Measurements from ENCODE around the gene WDR64.

The WDR64 gene

GRCh38 chr1:241646201-241646600 lies 5.9 kb upstream of the WDR64 start:
- H3K9me3 ChIP-seq (ENCODE audit: insufficient read depth, low read length): no peaks in the 10 kb centered on the region
- H3K4me3 ChIP-seq (ENCODE audit: low read length): no peak overlapping the region
- no peak overlapping the region for H3K9ac ChIP-seq (ENCODE audit: low read length)
- H4K20me1 ChIP-seq (ENCODE audit: insufficient read depth, low read length): no peaks in the 10 kb centered on the region
- no peaks in the 10 kb centered on the region for H3K79me2 ChIP-seq (ENCODE audit: low read length)
- H3K27me3 ChIP-seq (ENCODE audit: low read depth, low read length): 0 out of 2 replicates have a peak, but pooled peaks cover 2% of the 10 kb centered on the region
- TF ChIP-seq EZH2phosphoT487 (IDR thresholded peaks at IDR 0.05; ENCODE audit: low read depth) (no peak), CTCF (IDR thresholded peaks at IDR 0.05; ENCODE audit: low read depth, low read length) (no peak)
- H2AFZ ChIP-seq (ENCODE audit: low read depth, low read length): no peak overlapping the region
- H3K27ac ChIP-seq (ENCODE audit: low read length): no peak overlapping the region
- no peaks in the 10 kb centered on the region for H3K4me1 ChIP-seq (ENCODE audit: low read length)
- no peak overlapping the region for H3K4me2 ChIP-seq (ENCODE audit: low read length)
- H3K36me3 ChIP-seq (replicated peaks; ENCODE audit: low read depth, low read length): no peaks in the 10 kb centered on the region

- Histone ChIP-seq H3K4me1 (ENCODE audit: low read length) (no peaks in the 10 kb centered on the region), H3K79me2 (ENCODE audit: low read length) (no peaks in the 10 kb centered on the region), H4K20me1 (ENCODE audit: insufficient read depth, low read length) (no peaks in the 10 kb centered on the region), H3K36me3 (replicated peaks; ENCODE audit: low read depth, low read length) (no peaks in the 10 kb centered on the region), H3K9me3 (ENCODE audit: insufficient read depth, low read length) (no peaks in the 10 kb centered on the region), H3K27me3 (ENCODE audit: low read depth, low read length) (peaks cover 9% of the 10 kb centered on the region; the same call in 1 of the 2 replicates), H2AFZ (ENCODE audit: low read depth, low read length) (no peak overlapping the region), H3K4me3 (ENCODE audit: low read length) (no peak overlapping the region), H3K4me2 (ENCODE audit: low read length) (no peak overlapping the region), H3K9ac (ENCODE audit: low read length) (no peak overlapping the region), H3K27ac (ENCODE audit: low read length) (no peak overlapping the region)
- TF ChIP-seq EZH2phosphoT487 (IDR thresholded peaks at IDR 0.05; ENCODE audit: low read depth): no peak
- TF ChIP-seq CTCF (IDR thresholded peaks at IDR 0.05; ENCODE audit: low read depth, low read length): no peak
Observed at GRCh38 chr1:241647658-241648057, 4.4 kb upstream of the WDR64 start.

- H3K27ac ChIP-seq (ENCODE audit: low read length): no peak overlapping the region
- no peaks in the 10 kb centered on the region for H3K4me1 ChIP-seq (ENCODE audit: low read length)
- no peak overlapping the region for H2AFZ ChIP-seq (ENCODE audit: low read depth, low read length)
- TF ChIP-seq EZH2phosphoT487 (IDR thresholded peaks at IDR 0.05; ENCODE audit: low read depth) (no peak), CTCF (IDR thresholded peaks at IDR 0.05; ENCODE audit: low read depth, low read length) (no peak)
- no peaks in the 10 kb centered on the region for H4K20me1 ChIP-seq (ENCODE audit: insufficient read depth, low read length)
- no peaks in the 10 kb centered on the region for H3K79me2 ChIP-seq (ENCODE audit: low read length)
- H3K4me2 ChIP-seq (ENCODE audit: low read length): no peak overlapping the region
- H3K4me3 ChIP-seq (ENCODE audit: low read length): no peak overlapping the region
- no peaks in the 10 kb centered on the region for H3K9me3 ChIP-seq (ENCODE audit: insufficient read depth, low read length)
- H3K36me3 ChIP-seq (replicated peaks; ENCODE audit: low read depth, low read length): no peaks in the 10 kb centered on the region
- peaks cover 12% of the 10 kb centered on the region for H3K27me3 ChIP-seq (ENCODE audit: low read depth, low read length)
- H3K9ac ChIP-seq (ENCODE audit: low read length): no peak overlapping the region
Observed at GRCh38 chr1:241648159-241648558, 3.9 kb upstream of the WDR64 start.

GRCh38 chr1:241654019-241654418 lies 1.9 kb downstream of the WDR64 start:
- H3K27ac ChIP-seq (ENCODE audit: low read length): no peak overlapping the region
- peaks cover 12% of the 10 kb centered on the region for H3K27me3 ChIP-seq (ENCODE audit: low read depth, low read length)
- H3K79me2 ChIP-seq (ENCODE audit: low read length): no peaks in the 10 kb centered on the region
- H3K36me3 ChIP-seq (replicated peaks; ENCODE audit: low read depth, low read length): no peaks in the 10 kb centered on the region
- H3K4me1 ChIP-seq (ENCODE audit: low read length): peaks cover 8% of the 10 kb centered on the region
- no peak overlapping the region for H3K4me3 ChIP-seq (ENCODE audit: low read length)
- H4K20me1 ChIP-seq (ENCODE audit: insufficient read depth, low read length): no peaks in the 10 kb centered on the region
- H3K9ac ChIP-seq (ENCODE audit: low read length): no peak overlapping the region
- no peaks in the 10 kb centered on the region for H3K9me3 ChIP-seq (ENCODE audit: insufficient read depth, low read length)
- TF ChIP-seq CTCF (IDR thresholded peaks at IDR 0.05; ENCODE audit: low read depth, low read length): no peak
- no peak for TF ChIP-seq EZH2phosphoT487 (IDR thresholded peaks at IDR 0.05; ENCODE audit: low read depth)
- H3K4me2 ChIP-seq (ENCODE audit: low read length): 0 out of 2 replicates have a peak overlapping the region, but pooled peaks have one; percentile 1
- H2AFZ ChIP-seq (ENCODE audit: low read depth, low read length): no peak overlapping the region

Measured in OCI-LY3 (cell line).